DMS53 treated with DMSO at 0.1 percent for 48 hours (cell line): Measurements from ENCODE around the gene CAMKV.

Experiments used
- DNase-seq: peaks from one replicate; lab custom pipeline; 2025; ENCODE audit not compliant: unreplicated experiment; lab: John Stamatoyannopoulos, UW

CAMKV gene

DNA sequence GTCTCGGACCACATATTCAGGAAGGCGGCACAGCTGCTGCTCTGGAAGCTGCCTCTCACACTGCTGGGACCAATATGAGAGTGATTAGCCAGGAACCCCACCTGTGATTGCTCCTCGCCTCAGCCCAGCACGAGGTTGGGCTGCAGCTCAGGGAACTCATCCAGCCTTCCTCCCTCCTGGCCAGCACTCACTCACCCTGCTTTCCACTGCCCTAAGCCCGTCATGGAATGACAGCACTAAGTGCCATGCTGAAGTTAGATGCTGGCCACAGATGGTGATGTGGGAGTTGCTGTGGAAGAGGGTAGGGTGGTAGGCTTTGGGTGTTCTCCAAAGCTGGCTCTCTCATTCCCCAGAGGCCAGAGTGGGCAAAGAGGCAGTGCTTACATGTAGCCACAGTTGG, 26.6 kb upstream of the CAMKV start:
- DNase-seq: no peak

DNA sequence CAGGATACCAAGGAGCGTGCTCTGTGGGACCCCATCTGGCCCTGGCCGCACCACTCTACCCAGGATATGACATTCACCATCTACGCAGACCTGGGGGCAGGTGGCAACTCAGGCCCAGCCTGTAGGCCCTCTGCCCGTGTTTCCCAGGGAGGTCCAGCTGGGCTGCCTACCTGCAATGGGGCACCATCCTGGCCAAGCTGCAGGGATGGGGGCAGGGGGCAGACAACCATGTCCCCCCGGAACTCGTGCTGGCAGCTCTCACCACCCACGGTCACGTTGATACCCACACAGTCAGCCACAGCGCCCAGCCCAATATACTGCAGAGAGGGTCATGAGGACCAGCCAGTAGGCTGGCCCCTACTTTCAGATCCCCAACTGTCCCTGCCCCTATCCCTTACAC, 26.1 kb upstream of the CAMKV start:
- no peak for DNase-seq

DNA sequence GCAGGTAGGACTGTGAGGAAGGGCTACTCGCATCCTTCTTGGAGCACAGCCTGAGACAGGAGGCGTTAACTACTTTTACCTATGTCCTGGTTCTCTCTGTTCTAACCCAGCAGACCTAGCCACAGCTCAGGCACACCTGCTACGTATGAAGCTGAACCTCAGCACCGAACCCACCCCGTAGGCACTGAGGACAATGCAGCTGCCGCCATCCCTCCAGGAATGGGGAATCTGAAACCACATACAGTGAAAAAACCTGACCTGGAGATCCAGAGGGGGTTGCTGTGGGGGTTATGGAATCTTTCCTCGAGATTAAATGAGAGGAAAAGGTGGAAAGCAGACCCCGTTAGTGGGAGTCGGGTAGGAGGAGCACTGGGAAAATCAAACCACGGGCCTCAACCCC, 19.6 kb upstream of the CAMKV start:
- no peak for DNase-seq

DNA sequence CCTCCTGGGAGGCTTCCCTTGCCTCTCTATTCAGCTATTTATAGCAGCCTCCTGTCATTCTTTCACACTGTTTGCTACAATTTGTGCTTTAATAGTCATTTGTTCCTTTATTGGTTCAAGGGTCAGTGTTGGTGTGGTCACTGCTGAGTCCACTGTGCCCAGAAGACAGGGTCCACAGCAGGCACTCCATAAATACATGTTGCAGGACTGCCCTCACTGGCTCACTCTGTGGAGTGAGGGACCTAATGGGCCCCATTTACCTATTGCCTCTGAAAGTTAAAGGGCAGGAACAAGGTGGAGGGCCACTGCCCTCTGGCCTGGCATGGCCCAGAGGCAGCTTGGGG, 17.2 kb upstream of the CAMKV start:
- no peak for DNase-seq

DNA sequence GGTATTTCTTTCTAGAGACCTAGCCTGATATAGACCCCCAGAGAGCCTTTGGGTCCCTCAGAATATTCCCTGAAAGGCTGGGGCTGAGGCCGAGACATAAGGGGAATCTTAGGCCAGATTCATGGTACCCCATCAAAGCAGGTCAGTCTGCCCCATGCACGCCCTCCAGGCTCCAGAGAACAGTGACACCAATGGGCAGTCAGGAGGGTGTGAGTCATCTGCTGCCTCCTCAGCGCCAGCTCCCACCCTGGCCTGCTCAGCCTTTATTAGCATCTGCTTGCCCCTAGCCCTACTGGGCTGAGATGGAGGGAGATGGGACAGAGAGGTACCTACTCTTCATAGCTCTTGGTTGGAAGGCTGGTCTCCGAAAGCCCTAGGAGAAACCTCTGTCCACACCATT, 14.3 kb upstream of the CAMKV start:
- no peak for DNase-seq

DNA sequence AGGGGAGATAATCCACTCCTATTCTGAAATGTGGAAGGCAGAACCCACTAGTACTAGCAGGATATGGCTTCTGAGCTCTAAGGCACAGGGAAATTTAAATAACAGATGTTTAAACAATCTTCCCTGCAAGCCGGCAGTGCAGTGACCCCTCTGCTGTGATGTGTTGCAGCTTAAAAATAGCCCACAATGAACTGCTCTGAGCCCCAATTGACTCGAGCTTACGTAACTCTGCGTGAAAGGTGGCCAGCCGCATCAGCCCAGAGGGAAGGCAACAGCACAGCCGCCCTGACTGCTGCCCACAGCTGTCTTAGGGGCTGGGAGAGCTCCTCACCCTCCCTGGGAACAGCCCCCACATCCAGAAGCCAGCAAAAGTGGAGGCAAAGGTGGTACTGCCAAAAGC, 12.5 kb upstream of the CAMKV start:
- no peak for DNase-seq

DNA sequence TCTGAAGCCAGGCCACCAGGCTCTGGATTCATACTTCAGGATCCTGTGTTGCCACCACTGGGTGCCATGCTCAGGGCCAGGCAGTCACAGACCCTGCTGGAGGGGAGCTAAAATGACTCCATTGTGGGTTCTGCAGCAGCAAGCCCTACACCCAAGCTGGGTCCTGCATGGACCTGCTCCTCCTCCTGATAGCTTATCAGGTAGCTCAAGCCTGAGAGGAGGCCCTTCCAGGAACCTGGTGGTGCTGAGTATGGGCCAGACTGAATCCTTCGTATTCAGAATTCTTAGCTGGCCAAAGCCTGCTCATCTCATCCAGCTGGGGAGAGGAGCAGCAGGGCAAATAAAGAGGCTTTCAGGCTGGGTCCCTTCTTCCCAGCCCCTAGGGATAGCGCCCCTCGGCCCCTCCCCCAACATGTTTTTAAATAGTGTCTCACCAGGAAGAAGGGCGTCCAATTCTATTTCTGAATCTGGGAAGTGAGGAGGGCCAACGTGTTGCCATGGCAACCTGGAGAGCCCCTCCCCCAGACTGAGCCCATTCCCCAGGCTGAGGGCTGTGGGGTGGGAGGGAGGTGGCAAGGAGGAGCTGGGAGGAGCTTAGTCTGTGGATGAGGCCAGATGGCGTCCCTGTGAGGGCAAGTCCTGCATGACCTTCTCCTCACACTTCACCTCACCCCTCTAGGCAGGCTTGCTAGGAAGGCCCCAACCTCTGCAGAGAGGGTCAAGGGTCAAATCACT, 11.0 kb upstream of the CAMKV start:
- no peak for DNase-seq

DNA sequence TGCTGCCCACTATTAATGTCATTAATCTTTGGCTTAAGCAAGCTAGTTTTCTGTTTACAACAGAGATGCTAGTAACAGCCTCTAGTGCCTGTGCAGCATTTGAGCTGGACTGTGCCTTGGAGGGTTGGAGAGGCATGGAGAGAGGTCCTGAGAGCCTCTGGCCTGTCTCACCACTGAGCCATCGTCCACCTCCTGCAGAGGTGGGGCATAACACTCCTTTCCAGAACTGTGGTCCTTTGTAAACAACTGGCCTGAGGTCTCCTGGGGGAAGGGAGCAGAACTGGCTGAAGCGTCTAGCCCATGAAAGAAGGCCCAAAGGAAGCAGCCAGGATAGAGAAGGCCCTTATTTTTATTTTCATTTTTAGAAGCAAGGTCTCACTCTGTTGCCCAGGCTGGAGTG, 10.0 kb upstream of the CAMKV start:
- no peak for DNase-seq

DNA sequence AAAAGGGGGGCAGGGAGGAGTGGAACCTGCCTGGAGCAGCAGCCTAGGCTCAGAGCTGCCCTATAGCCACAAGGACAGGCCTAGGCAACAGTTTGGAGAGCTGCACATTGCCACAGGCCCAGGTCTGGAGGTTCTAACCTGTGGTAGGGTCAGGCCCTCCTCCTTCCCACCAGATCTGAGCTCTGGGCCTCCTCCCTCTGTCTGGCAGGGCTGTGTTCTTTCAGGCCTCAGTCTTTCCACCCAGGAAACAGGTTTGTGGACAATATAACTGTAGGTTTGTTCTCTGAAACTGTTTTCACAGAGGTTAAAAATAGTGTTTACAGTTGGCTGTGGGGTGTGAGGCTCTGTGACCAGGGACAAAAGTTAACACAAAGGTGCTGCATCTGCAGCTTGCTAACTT, 9.0 kb upstream of the CAMKV start:
- no peak for DNase-seq

DNA sequence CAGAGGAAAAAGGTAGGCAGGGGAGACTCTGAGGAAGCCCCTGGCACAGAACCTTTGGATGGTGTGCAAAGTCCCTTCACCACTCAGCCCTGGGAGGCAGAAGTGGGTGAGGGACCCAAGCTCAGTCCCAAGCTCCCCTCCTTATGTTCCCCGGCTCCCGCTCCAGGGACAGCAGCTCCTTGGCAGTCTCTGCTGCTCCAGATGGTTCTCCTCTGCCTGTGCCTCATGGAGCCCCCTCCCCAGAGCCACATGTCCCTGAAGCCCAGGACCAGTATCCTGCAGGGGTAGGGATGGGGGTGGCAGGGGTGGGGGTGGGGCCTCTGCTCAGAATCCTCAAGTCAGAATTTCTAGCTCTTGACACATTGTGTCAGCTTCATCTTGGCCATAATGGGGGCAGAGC, 8.0 kb upstream of the CAMKV start:
- DNase-seq: no peak

DNA sequence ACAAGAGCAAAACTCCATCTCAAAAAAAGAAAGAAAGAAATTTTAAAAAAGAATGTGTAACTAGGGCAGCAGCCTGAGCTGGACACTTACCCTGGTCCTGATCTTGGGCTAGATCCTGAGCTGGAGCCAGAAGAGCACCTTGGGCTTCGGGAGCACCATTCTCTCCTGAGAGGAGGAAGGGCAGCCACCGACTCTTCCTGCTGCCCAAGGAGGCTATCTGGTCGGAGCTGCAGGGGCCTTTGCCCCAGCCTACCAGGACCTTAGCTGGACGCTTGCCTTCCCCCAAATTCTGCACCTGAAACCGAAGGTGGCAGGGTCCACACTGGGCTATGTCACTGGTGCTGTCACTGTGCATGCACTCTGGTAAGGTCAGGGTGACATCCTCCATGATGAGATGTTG, 6.9 kb upstream of the CAMKV start:
- no peak for DNase-seq

DNA sequence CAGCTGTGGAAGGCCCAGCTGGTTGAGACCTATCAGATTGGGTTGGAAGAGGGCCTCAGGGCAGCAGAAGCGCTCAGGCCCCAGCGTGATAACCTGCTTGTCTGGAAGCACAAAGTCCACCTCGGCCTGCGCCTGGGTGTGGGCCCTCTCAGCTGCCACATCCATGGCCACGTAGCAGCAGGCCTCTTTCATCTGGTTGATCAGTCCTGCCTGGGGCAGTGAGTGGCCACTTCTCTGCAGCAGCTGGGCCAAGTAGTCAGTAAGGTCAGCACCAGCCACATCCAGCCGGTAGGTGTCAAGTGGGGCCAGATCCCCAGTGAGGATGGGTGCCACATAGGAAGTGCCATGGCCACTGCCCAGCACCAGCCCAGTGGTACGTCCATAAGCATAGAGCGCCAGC, 3.9 kb upstream of the CAMKV start:
- no peak for DNase-seq

DNA sequence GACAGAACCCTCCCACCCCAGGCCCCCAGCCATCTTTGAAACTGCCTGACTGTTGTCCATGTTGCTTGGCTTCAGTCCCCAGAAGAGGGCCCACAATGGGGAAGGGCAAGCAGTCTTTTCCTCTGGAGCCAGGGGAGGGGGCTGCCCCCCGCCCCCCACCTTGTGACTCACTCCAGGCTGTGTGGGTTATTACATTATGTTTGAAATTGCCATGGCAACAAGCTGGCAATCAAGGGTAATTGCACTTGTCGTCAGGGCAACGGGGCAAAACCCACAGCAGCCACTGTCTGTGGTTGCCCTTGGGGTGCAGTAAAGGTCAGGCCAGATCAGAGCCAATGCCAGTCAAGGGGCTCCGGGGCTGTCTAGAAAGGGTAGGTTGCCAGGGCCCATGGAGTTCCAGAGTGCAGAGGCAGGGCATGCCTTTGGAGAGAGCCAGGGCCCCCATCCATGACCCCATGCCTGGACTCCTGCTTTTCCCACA, 3.1 kb upstream of the CAMKV start:
- DNase-seq: no peak

DNA sequence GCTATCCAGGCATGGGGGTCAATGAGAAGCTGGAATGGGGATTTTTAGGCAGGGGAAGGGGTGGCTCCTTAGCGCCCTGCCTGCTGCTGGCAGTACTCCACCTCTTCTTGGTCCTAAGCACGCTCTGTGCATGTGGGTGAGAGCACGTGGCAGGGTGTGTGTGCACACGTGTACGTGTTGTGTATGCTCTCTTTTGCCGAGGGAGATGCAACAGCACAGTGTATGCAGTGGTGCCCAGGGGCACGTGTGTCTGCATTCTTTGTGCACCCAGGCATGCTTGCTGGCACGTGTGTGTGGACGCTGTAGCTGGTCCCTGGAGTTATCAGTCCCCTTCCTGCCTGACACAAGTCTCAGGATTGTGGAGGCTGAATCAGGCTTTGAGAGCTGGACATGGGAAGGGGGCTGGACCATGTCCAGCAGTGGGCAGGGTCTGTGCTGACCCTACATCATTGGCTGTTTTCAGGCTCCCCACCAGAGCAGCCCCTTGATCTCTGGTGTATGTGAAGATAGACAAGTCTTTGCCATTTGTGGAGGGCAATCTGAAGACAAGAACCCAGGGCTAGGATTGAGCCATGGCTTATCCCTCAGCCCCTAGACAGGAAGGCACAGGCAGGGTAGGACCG, 1.9 kb upstream of the CAMKV start:
- no peak for DNase-seq

DNA sequence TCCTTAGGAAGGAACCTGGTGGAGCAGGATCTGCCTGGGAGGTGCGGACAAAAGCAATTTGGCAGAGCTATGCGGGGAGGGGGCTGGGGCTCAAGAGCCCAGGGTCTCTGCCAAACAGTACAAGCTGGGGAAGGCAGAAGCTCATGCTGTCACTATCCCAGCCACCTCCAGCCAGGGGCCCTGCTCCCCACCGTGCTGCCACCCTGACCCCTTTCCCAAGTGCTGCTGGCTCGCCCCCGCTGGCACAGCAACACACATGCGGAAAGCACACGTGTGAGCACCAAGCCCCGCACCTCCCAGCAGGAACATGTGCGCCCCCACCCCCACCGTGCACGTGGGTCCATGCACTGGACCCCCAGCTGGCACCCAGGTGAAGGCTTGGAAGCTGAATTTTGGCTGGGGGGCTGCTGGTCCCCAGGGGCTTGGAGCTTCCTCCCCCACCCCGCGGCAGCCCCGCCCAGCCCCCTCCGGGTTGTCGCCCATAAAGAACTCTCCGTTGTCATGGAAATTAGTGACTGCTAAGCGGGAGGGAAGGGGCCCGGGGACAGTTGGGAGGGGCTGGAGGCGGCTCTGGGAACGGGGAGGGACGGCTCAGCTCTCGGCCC, 742 bp downstream of the CAMKV start:
- DNase-seq: no peak

DNA sequence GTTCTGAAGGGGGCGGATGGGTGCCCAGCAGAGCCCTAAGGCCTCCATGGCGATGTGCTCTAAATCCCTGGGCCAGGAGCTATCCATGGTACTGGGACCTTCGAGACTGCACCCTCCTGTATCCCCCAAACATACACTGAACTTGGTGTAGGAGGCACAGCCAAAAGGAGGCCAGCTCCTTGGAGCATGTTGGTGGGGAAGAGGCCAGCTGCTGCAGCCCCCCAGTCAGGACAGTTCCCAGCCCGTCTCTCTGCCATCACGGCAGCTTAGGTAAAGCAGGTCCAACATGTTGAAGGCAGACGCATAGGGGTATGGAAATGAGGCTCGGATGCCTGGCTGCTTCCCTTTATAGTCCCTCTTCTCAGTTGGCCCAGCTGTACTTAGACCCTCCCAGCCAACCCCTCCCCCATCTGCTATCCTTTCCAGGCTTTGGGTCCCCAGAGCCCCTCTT, 1.8 kb downstream of the CAMKV start:
- no peak for DNase-seq

DNA sequence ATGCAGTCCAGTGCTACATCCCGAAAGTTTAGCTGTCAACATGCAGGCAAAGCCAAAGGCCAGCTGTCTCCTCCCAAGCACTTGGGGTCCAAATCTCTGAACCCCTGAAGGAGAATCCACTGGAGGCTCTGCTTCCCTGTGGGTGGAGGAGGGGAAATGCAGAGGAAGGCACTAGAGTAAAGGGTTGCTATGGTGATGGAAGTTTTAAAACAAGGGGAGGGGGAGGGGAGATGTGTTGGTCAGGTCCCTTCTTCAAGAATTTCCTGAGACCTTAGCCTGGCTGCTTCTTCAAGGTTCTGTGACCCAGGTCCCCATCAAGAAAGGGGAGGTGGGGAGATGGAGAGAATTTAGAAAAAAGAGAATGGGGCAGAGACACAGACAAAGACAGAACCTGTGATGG, 2.3 kb downstream of the CAMKV start:
- no peak for DNase-seq

DNA sequence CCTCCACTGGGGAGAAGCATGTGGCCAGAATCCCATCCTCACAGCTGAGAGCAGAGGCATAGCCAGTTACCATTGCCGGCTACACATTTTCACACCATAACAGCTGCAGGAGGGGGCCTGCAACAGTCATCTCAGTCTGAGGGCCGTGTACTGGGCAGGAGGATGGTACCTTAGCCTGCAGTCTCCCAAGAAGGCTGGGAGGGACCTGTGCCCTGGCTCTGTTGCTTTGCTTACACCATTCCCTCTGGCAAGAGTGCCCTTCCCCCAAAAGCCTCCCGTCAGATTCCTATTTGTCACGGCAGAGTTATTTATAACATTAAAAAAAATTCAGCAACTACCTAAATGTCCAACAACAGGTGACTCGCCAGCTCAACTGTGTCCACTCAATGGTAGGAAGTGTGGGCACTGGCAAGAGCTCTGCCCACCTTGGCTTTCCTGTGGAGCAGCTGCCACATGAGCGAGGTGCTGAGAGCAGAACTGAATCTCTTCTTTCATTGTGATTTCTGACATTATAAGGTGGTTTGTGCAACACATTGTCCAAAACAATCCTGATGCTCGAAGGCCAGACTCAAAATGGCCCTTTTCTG, 4.4 kb downstream of the CAMKV start:
- no peak for DNase-seq

DNA sequence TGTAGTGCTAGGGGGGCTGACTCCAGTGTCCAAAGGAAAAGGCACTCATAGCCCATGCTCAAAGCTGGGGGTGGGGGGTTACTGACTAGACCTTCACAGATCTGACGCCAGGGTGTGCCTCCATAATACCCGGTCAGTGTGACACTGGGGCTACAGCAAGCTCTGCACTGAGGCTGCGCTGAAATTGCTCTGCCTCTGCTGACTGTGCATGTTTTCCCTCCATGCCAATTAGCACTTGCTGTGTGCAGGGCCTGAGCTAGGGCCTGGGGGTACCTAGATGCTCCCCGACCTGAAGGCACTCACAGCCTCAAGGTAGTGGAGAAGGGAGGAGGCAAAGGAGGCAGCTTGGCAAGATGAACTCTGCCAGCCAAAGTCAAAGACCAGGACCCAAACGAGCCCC, 5.2 kb downstream of the CAMKV start:
- DNase-seq: no peak

DNA sequence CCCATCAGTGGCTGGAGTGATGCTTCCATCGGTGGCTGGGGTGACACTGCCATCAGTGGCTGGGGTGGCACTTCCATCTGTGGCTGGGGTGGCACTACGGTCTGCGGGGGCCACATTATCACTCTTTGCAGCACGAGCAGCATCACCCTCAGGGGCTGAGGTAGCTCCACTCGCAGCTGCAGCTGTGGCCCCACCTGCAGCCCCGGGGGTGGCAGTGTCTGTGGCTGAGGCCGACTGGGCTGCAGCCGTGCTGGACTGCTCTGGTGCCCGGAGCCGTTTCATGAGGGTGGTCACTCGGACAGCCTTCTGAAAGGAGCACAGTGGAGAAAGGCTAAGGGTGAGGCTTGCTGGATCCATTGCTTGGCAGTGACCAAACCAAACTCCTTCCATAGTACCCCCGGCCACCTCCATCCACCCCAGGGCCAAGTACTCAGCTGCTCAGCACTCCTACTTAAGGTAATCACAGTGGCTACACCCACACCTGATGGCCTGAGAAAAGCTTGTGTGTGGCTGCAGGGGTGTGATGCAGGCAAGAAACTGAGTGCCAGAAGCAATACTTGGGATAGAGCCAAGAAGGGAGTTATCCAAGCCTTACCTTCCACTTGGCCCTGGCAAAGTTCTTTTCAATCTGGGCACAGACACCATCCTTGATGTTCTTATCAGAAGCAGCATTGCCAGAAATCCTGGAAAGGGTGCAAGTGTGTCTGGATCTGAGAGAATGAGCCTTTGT, 10.0 kb downstream of the CAMKV start:
- DNase-seq: no peak

DNA sequence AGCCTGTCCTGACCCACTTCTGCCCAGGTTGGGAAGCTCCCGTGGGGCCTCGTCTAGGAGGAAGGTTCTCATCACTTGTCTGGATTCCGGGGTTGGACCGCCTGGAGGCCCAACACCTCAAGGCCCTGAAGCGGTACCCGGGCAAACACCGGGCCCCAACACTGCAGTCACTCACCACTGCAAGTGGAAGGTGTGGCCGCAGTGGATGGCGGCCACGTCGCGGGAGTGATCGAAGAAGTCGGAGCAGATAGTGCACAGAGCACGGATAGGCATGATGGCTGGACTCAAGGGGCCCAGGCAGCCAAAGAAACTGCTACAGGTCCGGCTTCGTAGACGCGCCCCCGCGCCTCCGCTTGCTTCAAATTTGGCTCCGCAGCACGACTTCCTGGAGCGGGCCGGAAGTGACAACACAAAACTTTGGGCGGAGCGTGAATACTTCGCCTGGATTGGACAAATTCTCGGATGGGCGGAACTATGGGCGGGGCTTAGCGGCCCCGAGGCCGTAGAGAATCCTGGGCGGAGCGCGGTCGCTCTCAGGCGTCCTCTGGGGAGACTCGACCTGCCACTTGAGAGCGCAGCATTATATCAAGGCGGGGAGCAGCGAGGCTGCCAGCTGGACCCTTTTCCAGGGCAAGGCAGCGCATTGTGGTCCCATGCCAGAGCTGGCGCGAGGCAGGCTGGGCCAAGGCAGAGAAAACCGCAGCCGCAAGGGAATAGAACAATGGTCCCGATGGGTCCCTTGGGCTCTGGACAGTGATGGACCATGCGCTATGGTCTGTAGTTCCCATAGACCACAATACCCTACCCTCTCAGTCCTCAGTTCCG, 13.3 kb downstream of the CAMKV start, which contains the start of gene TRAIP:
TSS of gene TRAIP (minus strand) at position 384 of the 825 bp plus-strand sequence. CDS start at position 273, 111 bp downstream.
- peak; percentile 45 for DNase-seq
